ENCODE data around the gene HPSE2.
"Not testable (repeated sequence)": the region's sequence is repeated elsewhere in the genome, so short reads cannot be mapped to it uniquely, and the experiment has no call there.

HPSE2 gene

DNA sequence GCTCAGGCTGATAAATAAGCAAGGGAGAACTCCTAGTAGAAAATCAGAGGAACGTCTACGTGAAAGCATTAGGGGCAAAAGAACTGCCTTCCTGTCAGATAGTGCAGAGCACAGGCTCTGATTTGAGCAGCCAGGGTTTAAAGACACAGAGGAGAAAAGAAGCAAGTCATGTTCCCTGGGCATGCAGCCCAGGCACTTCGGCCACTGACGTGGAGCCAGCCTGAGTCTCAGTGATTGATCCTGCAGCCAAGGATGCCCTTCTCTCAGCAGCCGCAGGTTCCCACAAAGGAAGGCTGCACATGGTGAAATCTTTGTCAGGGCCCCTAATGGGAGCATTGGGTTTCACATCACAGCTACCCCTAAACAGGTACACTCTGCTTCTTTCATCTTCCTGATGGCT is 627.2 kb downstream of the HPSE2 start:
- no peak for DNase-seq

DNA sequence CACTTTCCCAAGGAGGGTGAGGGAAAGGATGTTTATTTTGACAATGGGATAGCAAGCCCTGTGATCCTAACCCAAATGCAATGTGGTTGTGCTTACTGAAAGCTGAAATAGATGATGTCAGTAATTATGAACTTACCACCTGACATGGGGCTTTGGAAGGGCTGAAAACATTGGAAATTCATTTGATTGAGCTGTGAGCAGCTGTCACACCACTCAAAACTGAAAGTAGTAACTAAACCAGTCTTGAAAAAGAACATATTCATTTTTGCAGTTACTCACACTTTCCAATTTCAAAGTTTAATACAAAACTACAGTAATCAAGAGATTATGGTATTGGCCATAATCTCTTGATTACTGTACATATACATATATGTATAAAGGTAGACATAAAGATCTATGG is 633.4 kb downstream of the HPSE2 start:
- no peak for DNase-seq

DNA sequence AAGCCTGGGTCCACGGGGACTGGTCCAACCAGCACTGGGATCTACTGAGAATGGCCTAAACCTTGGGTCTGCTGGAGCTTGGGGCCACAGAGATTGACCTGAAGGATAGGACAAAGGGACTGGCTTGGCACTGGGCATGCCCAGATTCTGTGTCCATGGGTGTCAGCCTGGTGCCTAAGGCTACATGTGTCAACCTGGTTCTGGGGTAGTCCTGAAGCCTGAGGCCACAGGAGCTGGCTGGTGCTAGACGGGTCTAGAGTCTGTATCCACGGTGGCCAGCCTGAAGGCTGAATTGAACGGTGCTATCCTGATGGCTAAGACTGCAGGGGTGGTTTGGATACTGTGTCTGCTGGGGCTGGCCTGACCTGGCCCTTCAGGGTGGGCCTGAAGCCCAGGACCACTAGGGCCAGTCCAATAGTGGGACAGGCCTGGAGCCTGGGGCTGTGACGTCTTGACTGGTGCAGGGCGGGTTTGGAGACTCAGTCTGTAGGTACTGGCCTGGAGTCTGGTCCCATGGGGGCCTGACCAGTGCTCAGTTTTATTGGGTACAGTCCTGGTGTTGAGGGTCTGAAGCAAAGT is 636.5 kb downstream of the HPSE2 start:
- no peak for DNase-seq

DNA sequence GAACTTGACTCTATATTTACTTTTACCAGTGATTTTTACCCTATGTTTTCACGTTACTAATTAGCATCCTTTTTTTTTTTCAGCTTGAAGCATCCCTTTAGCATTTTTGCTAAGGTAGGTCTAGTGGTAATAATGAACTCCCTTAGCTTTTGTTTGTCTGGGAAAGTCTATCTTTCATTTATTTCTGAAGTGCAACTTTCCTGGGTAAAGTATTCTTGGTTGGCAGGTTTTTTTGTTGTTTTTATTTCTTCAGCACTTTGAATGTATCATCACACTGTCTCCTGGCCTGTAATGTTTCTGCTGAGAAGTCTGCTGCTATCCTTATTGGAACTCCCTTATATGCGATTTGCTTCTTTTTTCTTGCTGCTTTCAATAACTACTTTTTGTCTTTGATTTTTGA is 639.2 kb downstream of the HPSE2 start:
- no peak for DNase-seq

DNA sequence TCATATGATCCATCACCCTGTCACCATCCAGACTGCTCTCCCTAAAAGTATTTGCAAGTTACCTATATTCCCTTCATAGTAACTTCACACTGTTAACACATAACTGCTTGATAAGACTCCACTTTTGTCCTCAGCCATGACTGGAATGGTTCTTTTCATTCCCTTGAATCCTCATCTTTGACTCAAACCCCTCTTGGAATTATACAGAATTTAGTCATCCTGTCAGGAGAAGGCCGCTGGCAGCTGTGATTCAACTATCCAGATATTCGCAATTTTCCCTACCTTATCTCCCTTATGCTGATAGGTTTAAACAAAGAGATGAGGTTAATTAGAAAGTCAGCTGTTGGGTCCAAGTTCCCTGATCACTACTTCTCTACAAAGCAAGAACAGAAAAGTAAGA is 646.0 kb downstream of the HPSE2 start:
- no peak for DNase-seq

DNA sequence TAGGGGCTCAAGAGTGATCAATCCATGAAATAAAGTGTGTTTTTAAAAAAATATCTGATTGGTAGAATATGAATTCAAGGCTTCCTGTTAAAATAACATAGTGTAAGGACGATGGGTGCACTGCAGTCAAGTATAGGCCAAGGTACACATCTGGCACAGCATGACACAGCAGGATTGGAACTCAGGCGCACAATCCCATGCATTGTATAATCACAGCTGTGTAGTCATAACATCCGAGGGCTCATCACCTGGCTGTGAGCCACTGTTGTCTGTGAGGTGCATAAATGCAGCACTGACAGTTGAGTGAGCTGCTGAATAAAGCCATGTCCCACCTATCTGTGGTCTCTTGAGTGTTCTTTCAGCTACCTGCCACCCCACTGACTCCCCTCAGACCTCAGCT is 646.6 kb downstream of the HPSE2 start:
- no peak for DNase-seq

DNA sequence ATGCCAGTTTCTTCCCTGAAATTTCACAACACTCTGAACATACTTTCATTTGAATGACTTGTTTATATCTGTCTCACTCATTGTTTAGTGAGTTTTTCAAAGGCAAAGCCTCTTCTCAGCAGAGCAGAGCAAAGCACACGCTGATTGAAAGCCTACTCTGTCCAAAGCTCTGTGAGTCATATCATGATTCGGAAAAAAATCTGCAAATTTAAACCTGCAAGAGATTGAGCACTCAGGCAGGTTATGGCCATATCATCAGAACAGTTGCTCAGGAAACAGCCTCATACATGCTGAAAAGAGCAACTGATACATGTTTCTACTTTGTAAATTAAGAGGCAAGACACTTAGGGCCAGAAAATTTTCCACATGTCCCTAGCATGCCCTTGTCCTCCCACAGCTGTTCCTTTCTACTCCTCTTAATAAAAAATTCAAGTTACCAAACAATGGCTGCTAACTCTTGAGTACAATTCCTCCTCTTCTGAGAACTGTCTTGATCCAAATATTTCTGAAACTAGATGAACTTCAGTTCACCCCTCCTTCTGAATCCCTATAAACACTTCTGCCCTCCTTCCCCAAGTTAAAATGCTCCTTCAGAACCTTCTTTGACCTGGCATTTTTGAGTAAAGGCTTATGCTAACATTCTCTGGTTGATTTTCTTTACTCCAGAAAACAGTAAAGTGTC is 648.4 kb downstream of the HPSE2 start:
- no peak for DNase-seq

DNA sequence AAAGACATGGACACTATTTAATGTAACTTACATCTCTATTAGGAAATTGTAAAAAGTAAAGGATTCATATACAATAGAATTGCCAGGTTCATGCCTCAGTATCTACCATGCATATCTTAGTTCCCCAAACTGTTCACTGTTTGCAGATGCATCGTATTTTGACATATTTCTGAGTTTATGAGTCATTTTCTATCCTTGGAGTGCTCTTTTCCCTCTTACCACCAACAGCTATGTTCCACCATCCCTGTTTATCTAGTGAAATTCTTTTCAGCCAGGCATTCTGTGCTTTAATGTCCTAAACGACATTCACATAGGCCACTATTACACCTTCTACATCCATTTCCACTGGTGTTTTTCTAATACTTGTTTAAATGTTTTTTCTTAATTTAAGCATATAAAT is 649.6 kb downstream of the HPSE2 start:
- no peak for DNase-seq

DNA sequence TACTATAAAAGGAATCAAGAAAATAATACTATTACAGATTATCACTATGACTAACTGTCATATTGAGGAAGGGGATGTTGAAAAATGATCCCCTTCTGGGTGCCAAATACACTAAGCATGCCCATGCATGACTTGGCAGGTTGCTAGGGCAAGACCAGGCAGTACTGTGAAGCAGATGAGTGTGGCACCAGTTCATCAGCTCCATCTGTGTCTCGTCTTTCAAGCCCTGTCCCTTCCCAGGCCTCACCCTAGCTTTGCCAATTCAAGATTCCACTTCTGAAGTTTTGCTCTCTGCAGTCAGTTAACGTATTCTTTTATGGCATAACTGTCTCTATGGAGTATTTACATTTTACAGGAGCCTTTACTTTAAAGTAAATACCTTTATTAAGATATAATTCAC is 653.3 kb downstream of the HPSE2 start:
- DNase-seq: no peak

DNA sequence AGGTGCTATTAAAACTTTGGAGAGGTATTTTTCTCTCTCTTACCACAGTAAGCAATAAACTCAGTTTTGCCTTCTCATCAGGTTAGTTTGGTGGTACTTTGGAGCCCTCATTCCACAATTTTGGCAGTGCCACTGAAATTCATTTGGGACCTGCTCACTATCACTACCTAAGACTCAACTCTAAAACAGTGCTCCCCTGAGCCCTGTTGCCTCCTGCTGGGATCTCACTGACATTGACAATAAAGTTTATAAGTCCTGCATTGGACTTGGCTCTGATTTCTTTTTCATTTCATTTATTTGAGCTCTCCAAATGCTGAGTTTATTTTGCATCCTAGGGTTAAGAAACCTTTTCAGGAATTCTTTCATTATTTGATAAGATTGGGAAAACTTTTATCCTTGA is 658.1 kb downstream of the HPSE2 start:
- DNase-seq: no peak

DNA sequence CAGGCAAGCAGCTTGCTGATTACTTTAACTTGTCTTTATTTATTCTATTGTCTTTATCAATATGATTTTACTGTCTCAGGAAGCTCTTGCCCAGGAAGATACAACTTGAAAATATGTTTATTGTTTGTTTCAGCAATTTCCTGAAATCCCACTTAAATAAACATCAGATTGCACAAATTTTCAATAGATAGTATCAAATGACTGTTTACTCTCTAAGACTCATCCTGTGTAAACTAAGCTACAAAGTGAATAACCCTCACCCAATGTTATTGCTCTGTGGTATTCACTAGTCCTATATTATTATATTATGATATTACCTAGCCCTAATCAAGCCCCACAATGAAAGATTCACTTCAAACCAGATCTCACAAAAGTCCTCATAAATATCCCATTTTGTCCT is 658.5 kb downstream of the HPSE2 start:
- no peak for DNase-seq

DNA sequence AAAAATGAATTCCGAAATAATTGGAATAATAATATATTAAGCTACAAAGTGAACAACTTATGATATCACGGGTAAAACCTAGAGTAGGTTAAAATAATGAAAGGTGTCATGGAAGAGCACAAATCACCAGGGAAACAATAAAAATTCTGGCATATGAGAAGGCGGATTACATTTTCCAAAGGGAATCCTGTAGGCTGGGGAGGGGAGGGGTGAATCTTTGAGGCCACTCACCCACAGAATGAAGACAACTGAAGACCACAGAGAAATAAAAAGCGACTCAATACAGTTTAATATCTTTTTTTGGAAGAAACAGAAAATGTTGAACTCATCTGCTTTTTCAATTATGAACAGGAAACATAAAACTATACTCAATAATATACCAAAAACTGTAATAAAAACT is 659.6 kb downstream of the HPSE2 start:
- no peak for DNase-seq

DNA sequence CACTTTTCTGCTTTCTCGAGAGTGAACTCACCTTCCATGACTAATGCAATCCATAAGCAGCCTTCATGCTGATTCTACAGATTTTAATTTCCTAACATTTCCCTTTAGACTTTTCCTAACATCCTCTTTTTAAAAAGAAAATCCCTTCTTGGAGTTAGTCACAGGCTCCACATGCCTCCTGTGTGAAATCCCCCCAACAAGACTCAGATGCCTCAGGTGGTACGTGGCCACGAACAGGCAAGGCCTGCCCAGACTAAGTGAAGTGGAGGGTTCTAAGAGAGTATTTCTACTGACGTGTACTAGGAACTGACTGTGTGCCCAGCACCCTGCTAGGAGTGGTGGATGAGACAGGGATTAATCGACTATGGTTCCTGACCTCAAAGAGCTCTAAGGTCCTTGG is 663.1 kb downstream of the HPSE2 start:
- DNase-seq: no peak

DNA sequence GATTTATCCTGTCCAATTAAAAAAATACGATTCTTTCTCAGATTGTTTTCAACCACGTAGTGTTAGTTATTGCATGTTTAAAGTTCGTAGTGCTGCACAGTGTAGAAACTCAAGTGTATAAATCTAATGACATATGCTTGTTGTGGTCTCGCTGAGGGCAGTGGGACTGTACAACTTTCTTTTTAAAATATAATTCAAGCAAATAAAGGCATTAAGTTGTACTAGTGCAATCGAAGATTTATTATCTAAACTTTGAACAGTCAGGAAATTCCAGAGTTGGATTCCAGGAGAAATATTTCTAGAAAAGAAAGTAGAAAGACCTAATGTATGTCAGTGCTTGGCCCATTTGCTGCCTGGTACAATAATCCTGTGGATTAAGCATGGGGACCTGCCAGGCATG is 664.8 kb downstream of the HPSE2 start:
- no peak for DNase-seq

DNA sequence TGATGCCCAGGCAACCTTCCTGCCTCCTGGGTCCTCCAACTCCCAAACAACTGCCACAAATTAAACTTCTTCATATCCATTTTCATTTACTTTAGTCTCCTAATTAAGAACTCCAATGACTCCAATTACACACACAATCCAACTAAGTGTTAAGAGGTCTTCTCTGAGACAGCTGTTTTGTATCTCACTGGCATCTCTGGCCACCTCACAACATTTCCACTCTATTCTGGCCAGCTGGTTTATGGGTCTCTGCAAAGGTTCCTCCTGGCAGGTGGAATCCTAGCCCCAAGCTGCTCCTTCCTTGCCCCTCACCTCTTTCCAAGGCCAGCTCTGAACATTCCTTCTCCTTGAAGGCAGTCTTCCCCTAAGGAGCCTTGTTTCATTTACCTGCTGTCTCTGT is 665.8 kb downstream of the HPSE2 start:
- no peak for DNase-seq

DNA sequence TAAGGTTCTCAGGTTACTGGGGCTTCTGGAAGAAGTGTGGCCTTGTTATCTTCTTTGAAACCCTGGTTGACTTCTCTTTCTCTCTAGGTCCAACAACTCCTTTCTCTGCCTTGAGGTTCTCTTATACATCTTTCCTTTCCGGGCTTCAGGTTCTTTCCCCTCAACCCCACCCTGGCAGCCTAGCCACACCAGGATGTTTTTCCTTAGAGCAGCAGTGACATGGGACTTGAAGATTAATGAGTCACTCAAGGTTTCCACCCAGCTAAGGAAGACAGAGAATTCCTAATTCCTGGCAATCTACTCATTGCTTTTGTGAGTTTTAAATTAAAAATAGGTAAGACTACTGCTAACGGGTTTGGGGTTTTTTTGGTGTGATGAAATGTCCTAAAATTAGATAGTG is 667.1 kb downstream of the HPSE2 start:
- DNase-seq: no peak

DNA sequence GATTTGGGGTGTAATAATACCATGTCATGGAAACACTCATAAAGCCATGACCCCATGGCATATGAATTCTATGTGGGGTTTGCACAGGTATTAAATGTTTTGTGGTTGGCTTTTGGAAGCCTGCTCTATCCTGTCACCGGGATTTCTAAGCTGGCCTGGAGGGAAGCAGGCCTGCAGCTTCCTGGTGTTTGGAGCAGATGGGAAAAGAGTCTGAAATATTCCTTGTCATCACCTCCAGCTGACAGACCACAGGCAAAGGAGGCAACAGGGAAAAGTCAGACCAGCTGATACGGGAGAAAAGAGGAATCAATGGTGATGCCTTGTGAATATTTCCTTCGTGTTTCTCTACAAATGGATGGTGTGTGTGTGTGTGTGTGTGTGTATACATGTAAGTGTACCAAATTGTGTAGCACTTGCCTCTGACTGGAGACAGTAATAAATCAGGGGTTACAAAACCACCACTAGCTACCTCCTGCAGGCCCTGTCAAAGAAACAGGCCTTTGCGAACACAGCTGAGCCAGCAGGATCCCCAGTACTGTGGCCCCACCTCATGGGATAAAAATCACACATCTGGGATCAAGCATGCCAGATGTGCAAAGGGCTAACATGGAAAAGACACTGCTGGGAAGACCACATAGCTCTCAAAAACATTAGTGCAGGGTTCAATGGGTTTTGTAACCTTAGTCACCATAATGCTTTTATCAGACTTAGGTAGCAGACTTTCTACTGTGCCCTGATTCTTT is 668.1 kb downstream of the HPSE2 start:
- no peak for DNase-seq

DNA sequence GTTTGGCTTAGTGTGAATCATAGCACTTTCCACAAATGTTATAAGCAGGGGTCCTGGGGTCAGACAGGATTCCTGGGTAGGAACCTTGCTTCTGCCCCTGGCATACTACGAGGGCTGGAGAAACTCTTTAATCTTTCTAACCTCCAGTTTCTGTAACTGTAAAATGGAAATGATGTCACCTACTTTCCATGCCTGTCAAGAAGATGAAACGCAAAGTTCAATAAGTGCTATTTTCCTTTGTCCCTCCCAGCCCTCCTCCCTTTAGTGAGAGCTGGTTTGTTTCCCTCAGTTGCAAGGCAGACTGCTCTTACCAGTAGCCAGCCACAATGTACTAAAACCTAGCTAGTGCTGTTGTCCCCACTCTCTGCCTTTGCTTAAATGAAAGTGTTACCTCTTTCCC is 671.8 kb downstream of the HPSE2 start:
- DNase-seq: no peak

DNA sequence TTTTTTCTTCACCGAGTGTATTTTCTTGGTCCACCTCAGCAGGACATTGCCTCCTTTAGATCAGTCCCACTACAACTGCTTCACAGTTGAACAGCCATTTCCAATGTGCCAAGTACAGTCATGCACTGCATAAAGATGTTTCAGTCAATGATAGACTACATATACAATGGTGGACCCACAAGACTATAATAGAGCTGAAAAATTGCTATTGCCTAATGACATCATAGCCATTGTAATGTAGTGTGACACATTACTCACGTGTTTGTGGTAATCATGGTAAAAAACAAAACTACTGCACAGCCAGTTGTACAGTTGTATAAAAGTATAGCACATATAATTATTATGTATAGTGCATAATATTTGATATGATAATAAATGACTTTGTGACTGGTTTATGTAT is 675.1 kb downstream of the HPSE2 start:
- DNase-seq: no peak

DNA sequence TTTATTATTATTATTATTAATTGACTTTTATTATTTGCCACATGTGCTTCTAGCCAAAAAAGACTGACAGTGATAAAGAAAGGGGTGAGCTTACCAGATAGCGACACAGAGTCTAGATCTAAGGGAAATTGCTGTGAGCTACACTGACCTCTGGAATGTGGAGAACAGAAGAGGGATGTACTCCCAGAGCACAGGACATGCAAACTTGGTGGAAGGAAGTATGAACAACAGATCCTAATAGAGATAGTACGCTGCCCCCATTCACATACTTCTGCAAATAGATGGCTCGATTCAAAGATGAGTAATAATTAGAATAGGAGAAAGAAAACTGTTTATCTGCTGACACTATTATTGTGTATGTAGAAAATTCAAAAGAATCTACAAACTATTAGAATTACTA is 679.6 kb downstream of the HPSE2 start:
- no peak for DNase-seq

DNA sequence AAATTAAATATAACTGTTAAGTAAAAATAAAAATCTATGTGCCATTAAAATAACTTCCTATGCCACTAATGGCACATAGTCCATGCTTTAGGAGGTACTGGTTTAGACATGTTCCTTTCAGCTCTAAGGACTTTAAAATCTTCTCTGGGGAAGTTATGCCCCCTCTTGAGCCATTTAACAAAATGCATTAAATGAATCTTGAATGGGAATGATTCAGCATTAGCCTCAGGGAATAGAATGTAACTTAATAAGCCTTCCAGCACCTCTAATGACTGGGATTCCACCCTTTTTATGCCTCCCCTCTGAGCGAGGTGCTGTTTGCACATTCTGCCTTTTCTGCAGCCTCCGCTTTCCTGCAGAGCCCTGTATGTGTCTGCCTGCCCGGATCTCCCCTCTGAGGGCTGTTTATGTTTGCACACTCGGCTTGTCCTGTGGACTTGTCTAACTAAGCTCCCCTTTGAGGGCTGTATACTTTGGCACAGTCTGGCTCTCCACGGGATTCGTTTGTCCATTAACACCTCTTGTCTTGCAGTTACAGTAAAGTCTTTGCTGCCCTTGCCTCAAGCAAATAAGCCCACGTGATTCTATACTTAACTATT is 680.5 kb downstream of the HPSE2 start:
- no peak for DNase-seq

DNA sequence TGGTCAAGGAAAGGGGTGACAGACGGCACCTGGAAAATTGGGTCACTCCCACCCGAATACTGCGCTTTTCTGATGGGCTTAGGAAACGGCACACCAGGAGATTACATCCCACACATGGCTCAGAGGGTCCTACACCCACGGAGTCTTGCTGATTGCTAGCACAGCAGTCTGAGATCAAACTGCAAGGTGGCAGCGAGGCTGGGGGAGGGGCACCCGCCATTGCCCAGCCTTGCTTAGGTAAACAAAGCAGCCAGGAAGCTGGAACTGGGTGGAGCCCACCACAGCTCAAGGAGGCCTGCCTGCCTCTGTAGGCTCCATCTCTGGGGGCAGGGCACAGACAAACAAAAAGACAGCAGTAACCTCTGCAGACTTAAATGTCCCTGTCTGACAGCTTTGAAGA is 694.1 kb downstream of the HPSE2 start:
- not testable (repeated sequence) for DNase-seq

DNA sequence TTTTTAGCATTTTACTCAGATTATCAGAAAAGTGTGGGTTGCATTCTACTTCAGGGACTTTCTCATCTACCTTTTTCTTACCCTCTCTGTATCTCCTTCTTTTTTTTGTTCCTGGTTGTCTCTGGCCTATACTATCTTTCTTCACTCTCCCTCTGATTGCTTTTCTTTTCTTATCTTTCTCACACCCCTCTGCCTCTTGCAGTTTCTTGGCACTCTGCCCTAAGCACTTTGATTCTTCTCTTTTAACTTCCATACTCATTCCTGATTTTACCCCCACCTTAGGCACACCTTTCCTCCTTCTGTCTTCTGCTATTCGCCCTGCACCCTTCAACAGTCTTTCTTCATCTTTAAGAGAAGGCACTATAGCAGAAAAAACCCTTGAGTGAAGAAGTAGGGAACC is 696.1 kb downstream of the HPSE2 start:
- DNase-seq: no peak

DNA sequence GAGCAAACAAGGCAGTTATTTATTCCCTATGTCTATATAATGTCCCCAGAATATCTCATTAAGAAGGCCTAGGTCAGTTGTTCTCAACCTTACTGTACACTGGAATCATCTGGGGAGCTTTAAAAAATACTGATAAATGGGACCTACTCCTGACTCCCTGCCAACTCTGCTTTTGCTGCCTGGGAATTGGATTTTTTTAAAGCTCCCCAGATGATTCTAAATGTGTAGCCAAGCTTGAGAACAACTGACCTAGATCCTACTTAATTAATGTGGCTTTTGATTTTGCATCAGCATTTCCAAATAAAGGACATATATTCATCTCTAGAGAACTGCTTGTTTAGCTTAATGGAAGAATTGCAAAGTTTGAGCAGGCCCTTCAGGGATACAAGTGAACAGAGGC is 697.2 kb downstream of the HPSE2 start:
- no peak for DNase-seq
